Epithelial cell of esophagus (primary cell): ENCODE measurements around the gene RHOT1.

Experiments
- DNase-seq: peaks from one replicate; pipeline ENCODE4 v3.0.0; 2010; ENCODE audit warnings: low read depth
- H3K4me3 ChIP-seq: 2 replicates; pipeline ENCODE4 v1.5.1; 2011; ENCODE audit warnings: mild to moderate bottlenecking, low read length, control low read depth
- CTCF ChIP-seq: IDR thresholded peaks from 2 replicates; pipeline ENCODE4 v1.5.1; 2011; ENCODE audit warnings: low read depth, mild to moderate bottlenecking, low read length, control low read depth, inconsistent platforms; ENCODE audit not compliant: insufficient read depth; ENCODE audit errors: missing control alignments

RHOT1 gene

GRCh38 chr17:32187271-32187670, 45.0 kb downstream of the RHOT1 start:
- TF ChIP-seq CTCF: no peak
- DNase-seq: no peak
- H3K4me3 ChIP-seq: no peak overlapping the region

- TF ChIP-seq CTCF: no peak
- no peak for DNase-seq
- H3K4me3 ChIP-seq: no peak overlapping the region
Observed at GRCh38 chr17:32189343-32189742, 47.0 kb downstream of the RHOT1 start.

- DNase-seq: no peak
- no peak for TF ChIP-seq CTCF
- no peak overlapping the region for H3K4me3 ChIP-seq
Observed at GRCh38 chr17:32191306-32191705, 49.0 kb downstream of the RHOT1 start.

GRCh38 chr17:32192379-32192778, 50.1 kb downstream of the RHOT1 start:
- H3K4me3 ChIP-seq: no peak overlapping the region
- no peak for TF ChIP-seq CTCF
- no peak for DNase-seq

GRCh38 chr17:32197987-32198386, 55.7 kb downstream of the RHOT1 start:
- no peak for DNase-seq
- H3K4me3 ChIP-seq: no peak overlapping the region
- TF ChIP-seq CTCF: no peak

GRCh38 chr17:32206861-32207260, 64.6 kb downstream of the RHOT1 start:
- no peak for DNase-seq
- no peak overlapping the region for H3K4me3 ChIP-seq
- no peak for TF ChIP-seq CTCF

GRCh38 chr17:32208436-32208835, 66.1 kb downstream of the RHOT1 start:
- no peak for DNase-seq
- no peak overlapping the region for H3K4me3 ChIP-seq
- no peak for TF ChIP-seq CTCF
